ENCODE data around the gene ATP11A. TPM values are rescaled to one million over a fixed set of nuclear protein-coding genes. Genes with fewer than 3 reads are reported as not detected.

ATP11A gene
- total and polyA plus RNA-seq, 7 donors: 3.9 to 48.6 (median 26.4) TPM

- intact Hi-C loops (cut with DNase I): loop anchor here in 1 of 2 donors (5.0 kb wide), 1 partner anchor 37 kb away; no protein-coding TSS in a partner anchor
Observed at GRCh38 chr13:112768795-112769481, 79.1 kb downstream of the ATP11A start.

GRCh38 chr13:112769615-112770014 is 79.8 kb downstream of the ATP11A start:
- peak overlapping the region; percentile 58 for H3K27ac ChIP-seq

More at GRCh38 chr13:112768795-112769481, 79.1 kb downstream of the ATP11A start:
- peak overlapping the region; percentile 58 for H3K27ac ChIP-seq
- ATAC-seq: peak; percentile 78 to 96 (median 93)
- no peaks in the 10 kb centered on the region for H3K27me3 ChIP-seq (ENCODE audit: insufficient read depth in 3 of 3, low read length in 2 of 3)
- peak; percentile 62 to 89 for DNase-seq
- H3K4me3 ChIP-seq: peak overlapping the region; percentile 33
- WGBS, 3 donors: 51 to 61% (median 52%) methylated on average over 23 to 25 of the region's 25 CpGs
- H3K36me3 ChIP-seq (ENCODE audit: insufficient read depth in 1 of 2, low read depth in 1 of 2): no peaks in the 10 kb centered on the region
- TF ChIP-seq CTCF (IDR thresholded peaks at IDR 0.05): no peak
- H3K4me1 ChIP-seq: peaks cover 15% of the 10 kb centered on the region
- H3K9me3 ChIP-seq: no peaks in the 10 kb centered on the region

GRCh38 chr13:112770504-112770903 is 80.7 kb downstream of the ATP11A start:
- Histone ChIP-seq H3K27ac (no peak overlapping the region), H3K36me3 (ENCODE audit: insufficient read depth in 1 of 2, low read depth in 1 of 2) (no peaks in the 10 kb centered on the region), H3K27me3 (ENCODE audit: insufficient read depth in 3 of 3, low read length in 2 of 3) (no peaks in the 10 kb centered on the region), H3K4me1 (peaks cover 15% of the 10 kb centered on the region), H3K4me3 (no peak overlapping the region), H3K9me3 (no peaks in the 10 kb centered on the region)
- ATAC-seq (peak in 2 of 4 donors; percentile 20 to 53), DNase-seq (peak in 1 of 2 donors; percentile 14)
- intact Hi-C loops (cut with DNase I): no loop called here
- no peak for TF ChIP-seq CTCF (IDR thresholded peaks at IDR 0.05)
- 81 to 89% (median 84%) methylated on average over 26 of the region's 26 CpGs for WGBS, 3 donors

More at GRCh38 chr13:112769615-112770014, 79.8 kb downstream of the ATP11A start:
- peaks cover 15% of the 10 kb centered on the region for H3K4me1 ChIP-seq
- no peaks in the 10 kb centered on the region for H3K27me3 ChIP-seq (ENCODE audit: insufficient read depth in 3 of 3, low read length in 2 of 3)
- TF ChIP-seq CTCF (IDR thresholded peaks at IDR 0.05): no peak
- peak overlapping the region; percentile 33 for H3K4me3 ChIP-seq
- no peaks in the 10 kb centered on the region for H3K36me3 ChIP-seq (ENCODE audit: insufficient read depth in 1 of 2, low read depth in 1 of 2)
- WGBS, 3 donors: 37 to 58% (median 39%) methylated on average over 18 of the region's 18 CpGs
- DNase-seq (no peak), ATAC-seq (peak; percentile 5 to 64 (median 54))
- no peaks in the 10 kb centered on the region for H3K9me3 ChIP-seq
- intact Hi-C loops (cut with DNase I): loop anchor here in 1 of 2 donors (5.0 kb wide), 1 partner anchor 37 kb away; no protein-coding TSS in a partner anchor

GRCh38 chr13:112771139-112771876 is 81.5 kb downstream of the ATP11A start:
- Histone ChIP-seq H3K9me3 (no peaks in the 10 kb centered on the region), H3K4me3 (no peak overlapping the region), H3K27me3 (ENCODE audit: insufficient read depth in 3 of 3, low read length in 2 of 3) (no peaks in the 10 kb centered on the region), H3K27ac (no peak overlapping the region), H3K36me3 (ENCODE audit: insufficient read depth in 1 of 2, low read depth in 1 of 2) (no peaks in the 10 kb centered on the region), H3K4me1 (peaks cover 15% of the 10 kb centered on the region)
- TF ChIP-seq CTCF (IDR thresholded peaks at IDR 0.05): no peak
- ATAC-seq (no peak), DNase-seq (no peak)
- 95 to 96% (median 95%) methylated on average over 20 of the region's 20 CpGs for WGBS, 3 donors
- intact Hi-C loops (cut with DNase I): no loop called here

All from psoas muscle (tissue), 8 donors.